ENCODE results near the gene ABHD3. TPM values are rescaled to one million over a fixed set of nuclear protein-coding genes. Genes with fewer than 3 reads are reported as not detected.

Gene ABHD3
- total and polyA plus RNA-seq, 2 donors (not counting 3 experiments of a cell fraction or from before 2014, with no cell fraction given) = 6.3 to 14.9 TPM

DNA sequence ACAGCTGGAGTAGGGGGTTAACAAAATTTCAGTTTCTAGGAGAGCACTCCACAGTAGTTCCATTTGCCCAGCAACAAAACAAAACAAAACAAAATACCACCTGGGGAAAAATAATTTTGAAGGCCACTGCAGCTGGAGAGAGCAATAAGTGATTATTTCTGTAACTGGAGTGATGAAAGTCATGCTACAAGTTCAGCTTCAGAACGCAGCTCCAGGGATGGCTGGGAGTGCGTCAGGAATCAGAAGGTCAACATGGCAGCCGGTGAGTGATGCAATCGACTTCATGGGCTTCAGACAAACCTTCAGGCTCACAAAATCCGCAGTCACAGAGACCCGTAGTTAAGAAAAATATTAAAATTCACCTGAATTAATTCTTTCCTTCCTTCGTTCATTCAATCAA, 41.0 kb downstream of the ABHD3 start:
- H3K4me1 ChIP-seq (ENCODE audit: control insufficient read depth, extremely low read depth, insufficient read depth, low read length) = no peaks in the 10 kb centered on the region
- H2AFZ ChIP-seq (ENCODE audit: low read depth, low read length) = no peak overlapping the region
- H3K4me2 ChIP-seq (ENCODE audit: insufficient read depth, low read length) = no peak overlapping the region
- CTCF ChIA-PET = interaction anchor here (0.6 kb wide), 1 partner anchor 10 kb away, joined by 3 read pairs; no protein-coding TSS in a partner anchor
- intact Hi-C loops (cut with micrococcal nuclease) (no loop called here), dilution Hi-C loops (cut with MboI; ENCODE audit: extremely low pct_ligation_motif_present, low sequenced_read_pairs) (no loop called here)
- H3K79me2 ChIP-seq (ENCODE audit: control insufficient read depth, insufficient read depth, low read length) = no peaks in the 10 kb centered on the region
- no peak overlapping the region for H3K4me3 ChIP-seq (replicated peaks in 1 of 3; ENCODE audit: insufficient read depth in 1 of 3, low read depth in 1 of 3, low read length in 3 of 3)
- DNase-seq (ENCODE audit: low read depth, low spot score) (no peak), FAIRE-seq (no peak)
- H3K9me3 ChIP-seq (replicated peaks; ENCODE audit: control insufficient read depth, insufficient read depth, low read length) = no peaks in the 10 kb centered on the region
- H3K9me1 ChIP-seq (replicated peaks; ENCODE audit: control insufficient read depth, extremely low read depth, insufficient read depth, low read length) = no peaks in the 10 kb centered on the region
- BruUV-seq (replicated peaks) = no TSS peak
- H3K27me3 ChIP-seq (ENCODE audit: control insufficient read depth in 2 of 2, insufficient read depth in 2 of 2, low read length in 2 of 2) = no peaks in the 10 kb centered on the region
- no peak overlapping the region for H3K27ac ChIP-seq (ENCODE audit: insufficient read depth, low read depth, low read length)
- H3K36me3 ChIP-seq (ENCODE audit: control insufficient read depth in 2 of 2, extremely low read depth in 1 of 2, insufficient read depth in 2 of 2, low read length in 2 of 2) = no peaks in the 10 kb centered on the region
- TF ChIP-seq, protein P1, sequence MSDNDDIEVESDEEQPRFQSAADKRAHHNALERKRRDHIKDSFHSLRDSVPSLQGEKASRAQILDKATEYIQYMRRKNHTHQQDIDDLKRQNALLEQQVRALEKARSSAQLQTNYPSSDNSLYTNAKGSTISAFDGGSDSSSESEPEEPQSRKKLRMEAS (IDR thresholded peaks at IDR 0.05; ENCODE audit: insufficient read depth, insufficient read length) = no peak
- TF ChIP-seq JUN (IDR thresholded peaks at IDR 0.05; ENCODE audit: borderline replicate concordance, insufficient read depth, insufficient read length, low read depth) (no peak), EZH2 (IDR thresholded peaks at IDR 0.05; ENCODE audit: borderline replicate concordance, low read depth, low read length, severe bottlenecking) (no peak), POLR2A (IDR thresholded peaks at IDR 0.05; ENCODE audit: low read depth, low read length) (no peak), POLR2AphosphoS5 (IDR thresholded peaks at IDR 0.05; ENCODE audit: insufficient read depth, low read depth, low read length) (no peak), GATA2 (IDR thresholded peaks at IDR 0.05; ENCODE audit: insufficient read depth, insufficient read length, low read depth, low read length) (no peak), FOS (IDR thresholded peaks at IDR 0.05; ENCODE audit: borderline replicate concordance, insufficient read depth, low read length) (no peak), MYC (IDR thresholded peaks at IDR 0.05; ENCODE audit: low read depth, low read length) (no peak)
- TF ChIP-seq, protein P2, sequence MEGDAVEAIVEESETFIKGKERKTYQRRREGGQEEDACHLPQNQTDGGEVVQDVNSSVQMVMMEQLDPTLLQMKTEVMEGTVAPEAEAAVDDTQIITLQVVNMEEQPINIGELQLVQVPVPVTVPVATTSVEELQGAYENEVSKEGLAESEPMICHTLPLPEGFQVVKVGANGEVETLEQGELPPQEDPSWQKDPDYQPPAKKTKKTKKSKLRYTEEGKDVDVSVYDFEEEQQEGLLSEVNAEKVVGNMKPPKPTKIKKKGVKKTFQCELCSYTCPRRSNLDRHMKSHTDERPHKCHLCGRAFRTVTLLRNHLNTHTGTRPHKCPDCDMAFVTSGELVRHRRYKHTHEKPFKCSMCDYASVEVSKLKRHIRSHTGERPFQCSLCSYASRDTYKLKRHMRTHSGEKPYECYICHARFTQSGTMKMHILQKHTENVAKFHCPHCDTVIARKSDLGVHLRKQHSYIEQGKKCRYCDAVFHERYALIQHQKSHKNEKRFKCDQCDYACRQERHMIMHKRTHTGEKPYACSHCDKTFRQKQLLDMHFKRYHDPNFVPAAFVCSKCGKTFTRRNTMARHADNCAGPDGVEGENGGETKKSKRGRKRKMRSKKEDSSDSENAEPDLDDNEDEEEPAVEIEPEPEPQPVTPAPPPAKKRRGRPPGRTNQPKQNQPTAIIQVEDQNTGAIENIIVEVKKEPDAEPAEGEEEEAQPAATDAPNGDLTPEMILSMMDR (IDR thresholded peaks at IDR 0.05; ENCODE audit: extremely low read depth in 1 of 2, insufficient read depth in 1 of 2, low read depth in 1 of 2, low read length in 2 of 2) = no peak
- POLR2A ChIA-PET = interaction anchor here (0.6 kb wide), 1 partner anchor 37 kb away, joined by 3 read pairs; no protein-coding TSS in a partner anchor
- H3K9ac ChIP-seq (replicated peaks; ENCODE audit: extremely low read depth, insufficient read depth, low read length) = no peak overlapping the region
- no peaks in the 10 kb centered on the region for H4K20me1 ChIP-seq (replicated peaks; ENCODE audit: control insufficient read depth, extremely low read depth, insufficient read depth, low read length)

Measured in endothelial cell of umbilical vein (primary cell).